ENCODE results near the gene MRPS6.

MRPS6 gene

DNA sequence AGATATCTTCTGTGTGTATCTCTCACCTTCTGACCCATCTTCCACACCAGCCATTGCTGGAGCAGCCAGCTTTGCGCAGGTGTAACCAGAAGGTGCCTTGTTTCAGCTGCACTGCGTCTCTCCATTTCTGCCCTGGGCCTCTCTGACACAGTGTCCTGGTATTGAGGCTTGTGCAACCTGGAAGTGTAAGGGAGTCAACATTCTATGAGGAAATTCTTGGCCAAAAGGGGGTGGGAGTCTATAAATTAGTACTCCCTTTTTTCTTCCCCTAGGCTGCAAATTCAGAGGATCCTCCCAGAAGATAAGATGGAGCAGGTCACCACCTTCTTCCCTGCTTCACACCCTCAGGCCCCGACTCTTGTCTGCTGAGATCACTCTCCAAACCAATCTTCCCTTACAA lies 109.1 kb downstream of the MRPS6 start:
- DNase-seq: no peak

DNA sequence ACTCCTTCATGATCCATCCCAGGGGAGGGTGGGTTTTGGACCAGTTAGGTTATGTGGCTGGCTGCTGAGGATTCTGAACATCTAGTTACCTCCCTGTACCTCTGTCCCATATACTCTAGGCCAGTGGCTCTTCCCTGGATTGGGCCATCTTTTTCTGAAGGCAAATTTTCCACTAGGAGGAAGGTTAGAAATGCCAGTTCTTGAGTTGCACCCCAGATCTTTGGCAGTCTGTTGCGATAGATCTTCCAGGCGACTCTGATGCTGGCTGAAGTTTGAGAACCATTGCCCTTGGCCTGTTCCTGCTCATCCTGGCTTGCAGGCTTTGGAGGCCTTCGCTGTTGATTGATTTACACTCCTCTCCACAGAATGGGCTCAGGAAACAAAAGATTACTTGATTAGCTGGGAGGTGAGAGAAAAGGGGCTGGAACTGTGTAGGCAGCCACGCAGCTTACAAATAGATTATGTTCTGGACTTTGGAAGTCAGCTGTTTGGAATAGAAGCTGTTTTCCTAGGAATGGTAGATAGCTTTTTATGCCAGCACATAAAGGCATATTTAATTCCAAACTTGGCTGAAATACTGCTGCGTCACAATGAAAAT lies 110.1 kb downstream of the MRPS6 start:
- no peak for DNase-seq

DNA sequence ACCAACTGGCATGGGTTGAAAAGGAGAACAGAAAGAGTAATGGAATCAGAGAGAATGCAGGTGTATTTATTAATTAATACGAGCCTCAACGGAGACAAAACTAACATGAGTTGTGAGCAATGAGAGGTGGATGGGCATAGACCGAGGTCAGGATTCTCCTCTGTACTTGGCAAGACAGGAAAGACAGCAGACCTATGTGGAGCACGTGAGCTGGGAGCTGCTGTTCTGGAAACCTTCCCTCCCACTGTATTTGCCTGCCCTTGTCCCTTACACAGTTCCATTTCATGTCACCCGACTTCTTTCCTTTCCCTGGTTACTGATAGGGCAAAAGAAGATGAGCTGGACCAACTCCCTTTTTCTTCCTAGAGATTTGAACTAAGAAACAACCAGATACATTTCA lies 110.9 kb downstream of the MRPS6 start:
- DNase-seq: no peak

DNA sequence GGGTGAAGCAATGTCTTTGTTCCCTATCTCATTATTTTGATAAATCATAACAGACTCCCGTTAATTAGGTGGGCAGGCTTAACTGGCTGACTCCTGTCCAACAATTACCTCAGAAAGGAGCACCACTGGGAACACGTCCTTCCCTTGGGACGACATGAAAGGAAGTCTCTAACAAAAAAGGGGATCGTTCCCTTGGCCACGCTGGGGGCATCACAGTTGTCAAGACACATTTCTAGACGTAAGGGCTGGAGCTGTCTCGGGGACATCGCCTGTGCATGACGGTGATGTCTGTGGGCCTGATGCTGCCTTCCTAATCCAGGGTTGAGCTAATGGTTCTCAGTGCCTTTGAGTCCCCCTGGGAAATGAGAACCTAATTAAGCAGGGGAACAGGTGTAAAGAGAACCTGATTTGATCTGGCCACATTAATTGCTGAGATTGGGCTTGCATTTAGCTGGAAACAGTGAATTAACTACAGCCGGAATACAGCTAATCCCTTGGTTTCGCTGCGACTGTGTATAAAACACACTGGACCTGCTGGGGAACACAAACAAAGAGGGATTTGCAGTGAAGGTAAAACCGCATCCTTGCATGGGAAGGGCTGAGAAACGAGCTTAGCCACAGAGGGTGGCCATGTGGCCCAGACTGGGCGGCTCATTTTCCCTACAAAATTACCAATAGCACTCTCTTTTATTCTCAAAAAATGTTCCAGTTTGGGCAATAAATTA lies 111.8 kb downstream of the MRPS6 start:
- no peak for DNase-seq

DNA sequence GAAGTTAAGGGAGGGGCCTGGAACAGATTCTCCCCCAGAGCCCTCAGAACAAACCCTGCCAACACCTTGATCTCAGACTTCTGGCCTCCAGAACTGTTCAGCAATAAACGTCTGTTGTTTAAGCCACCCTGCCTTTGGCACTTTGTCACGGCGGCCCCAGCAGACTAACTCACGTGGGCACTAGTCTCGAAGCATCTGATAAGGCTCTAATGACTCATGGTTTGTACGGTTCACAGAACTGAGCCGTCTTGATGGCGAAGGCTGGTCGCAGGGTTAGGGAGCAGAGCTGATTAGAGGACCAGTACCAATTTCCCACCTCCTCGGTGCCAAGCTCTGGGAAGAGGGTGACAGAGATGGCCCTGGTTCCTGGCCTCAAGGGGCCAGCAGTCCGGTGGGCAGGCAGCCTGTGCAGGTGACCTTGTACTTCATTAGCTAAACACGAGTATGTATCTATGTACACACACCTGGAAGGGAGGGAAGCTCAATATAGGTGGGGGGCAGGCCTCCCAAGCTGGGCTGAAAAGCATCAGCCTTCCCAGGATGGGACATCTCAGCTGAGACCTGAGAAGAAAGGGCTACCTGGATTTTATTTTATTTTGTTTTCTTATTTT lies 112.8 kb downstream of the MRPS6 start:
- DNase-seq: no peak

DNA sequence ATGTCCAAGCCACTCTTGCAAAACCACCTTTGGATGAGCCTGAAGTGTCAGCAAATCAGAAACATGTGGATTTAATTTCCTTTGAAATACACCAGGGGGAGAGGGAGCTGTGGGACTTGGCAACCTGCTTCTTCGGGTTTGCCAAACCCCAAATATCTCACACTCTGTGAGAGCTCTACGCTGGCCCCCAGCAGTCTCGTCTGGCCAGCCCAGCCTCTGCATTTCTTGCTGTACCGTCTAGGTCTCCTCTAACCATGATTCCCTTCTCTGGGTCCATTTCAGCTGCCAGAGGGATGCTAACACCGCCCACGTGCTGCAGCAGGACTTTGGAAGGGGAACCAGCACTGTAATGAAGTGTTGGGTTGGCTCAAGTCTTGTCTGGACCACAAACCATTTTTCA lies 114.6 kb downstream of the MRPS6 start:
- no peak for DNase-seq

DNA sequence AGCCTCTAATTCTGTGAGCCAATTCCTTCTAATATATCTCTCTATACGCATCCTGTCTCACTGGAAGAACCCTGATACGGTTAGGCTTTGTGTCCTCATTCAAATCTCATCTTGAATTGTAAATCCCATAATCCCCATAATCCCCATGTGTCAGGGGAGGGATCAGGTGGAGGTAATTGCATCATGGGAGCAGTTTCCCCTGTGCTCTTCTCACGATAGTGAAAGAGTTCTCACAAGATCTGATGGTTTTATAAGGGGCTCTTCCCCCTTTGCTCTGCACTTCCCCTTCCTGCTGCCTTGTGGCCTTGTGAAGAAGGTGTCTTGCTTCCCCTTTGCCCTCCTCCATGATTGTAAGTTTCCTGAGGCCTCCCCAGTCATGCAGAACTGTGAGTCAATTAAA lies 116.1 kb downstream of the MRPS6 start:
- no peak for DNase-seq

DNA sequence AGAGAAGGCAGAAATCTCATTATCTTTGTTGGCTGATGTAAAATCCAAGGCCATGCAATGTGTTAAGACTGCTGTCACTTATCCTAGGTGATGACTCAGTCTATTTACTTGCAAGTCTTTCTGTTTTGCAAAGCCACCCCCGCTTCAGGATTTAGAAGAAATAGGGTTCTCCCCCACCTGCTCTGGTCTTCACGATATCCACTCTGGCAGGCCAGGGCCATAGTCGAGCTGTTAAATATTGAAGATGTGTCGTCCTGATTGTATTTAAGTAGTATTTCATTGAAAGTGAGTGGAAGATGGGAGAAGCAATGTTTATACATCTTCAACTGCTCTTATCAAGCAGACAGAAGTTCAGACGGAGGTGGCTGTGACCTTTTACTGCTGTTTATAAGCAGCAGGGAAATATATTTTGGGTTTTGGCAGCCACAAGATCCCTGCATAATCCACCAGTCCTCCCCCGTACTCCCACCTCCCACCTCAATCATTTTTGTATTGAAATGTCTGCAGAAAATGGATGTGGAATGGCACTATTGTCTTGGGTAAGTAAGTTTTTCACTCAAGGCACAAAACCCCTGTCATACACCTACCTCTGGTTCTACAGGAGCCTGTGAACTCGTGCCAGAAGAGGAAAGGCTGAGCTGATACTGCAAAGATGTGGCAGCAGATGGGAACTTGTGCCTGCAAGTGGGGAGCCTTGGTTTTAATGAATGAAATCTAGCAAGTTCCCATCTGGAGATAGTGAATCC lies 117.4 kb downstream of the MRPS6 start:
- DNase-seq: no peak

DNA sequence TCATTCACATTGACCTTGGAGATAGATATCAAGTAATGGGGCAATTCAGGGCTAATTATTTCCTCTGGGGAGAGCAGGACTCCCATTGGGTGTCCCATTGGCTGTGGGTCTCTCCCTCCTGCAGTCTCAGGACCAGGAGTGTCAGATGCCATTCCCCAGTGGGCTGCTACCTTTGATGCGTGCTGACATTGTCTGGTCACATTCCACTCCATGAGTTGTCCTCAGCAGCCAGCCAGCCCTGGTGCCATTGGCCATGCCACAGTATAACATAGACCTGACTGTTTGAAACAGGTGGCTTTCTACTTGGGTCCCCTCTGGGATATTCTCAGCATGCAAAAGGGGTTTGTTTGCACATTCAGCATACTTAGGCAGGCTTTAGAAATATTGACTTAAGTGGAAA lies 118.5 kb downstream of the MRPS6 start:
- no peak for DNase-seq

Data from NCI-H510A treated with DMSO at 0.1 percent for 48 hours (cell line).